GM23338 (cell line): ENCODE results near the gene ZNF254. TPM values are rescaled to one million over a fixed set of nuclear protein-coding genes. Genes with fewer than 3 reads are reported as not detected.
A peak's percentile ranks its signal among the peaks of the same experiment; 100 is the strongest.

Experiments
- ATAC-seq: fragments of 200-7000 bp; cut with Tn5 transposase; 3 replicates; pipeline ENCODE4 v1.9.1; 2020
- DNase-seq: peaks from one replicate; pipeline ENCODE4 v3.0.0-alpha.2; 2015; ENCODE audit warnings: low spot score
- H2AFZ ChIP-seq: fragments of 200-600 bp; sonication (generic); 2 replicates; pipeline ENCODE4 v1.8.0; 2016; ENCODE audit warnings: antibody characterized with exemption, mild to moderate bottlenecking, moderate library complexity
- H3F3A ChIP-seq: fragments of 200-600 bp; sonication (generic); replicated peaks from 2 replicates; pipeline ENCODE4 v1.8.0; 2017; ENCODE audit warnings: antibody characterized with exemption, mixed run types, low read depth
- H3K27ac ChIP-seq: fragments of 200-600 bp; sonication (generic); 2 replicates; pipeline ENCODE4 v1.6.1; 2016; ENCODE audit warnings: low read depth
- H3K27me3 ChIP-seq: fragments of 200-600 bp; sonication (generic); 2 replicates; pipeline ENCODE4 v1.8.0; 2016; ENCODE audit warnings: mild to moderate bottlenecking, mixed run types, moderate library complexity; ENCODE audit not compliant: insufficient read depth
- H3K36me3 ChIP-seq: fragments of 200-600 bp; sonication (generic); 2 replicates; pipeline ENCODE4 v1.8.0; 2016; ENCODE audit warnings: mild to moderate bottlenecking; ENCODE audit not compliant: insufficient read depth
- H3K4me1 ChIP-seq: fragments of 200-600 bp; sonication (generic); 2 replicates; pipeline ENCODE4 v1.8.0; 2016; ENCODE audit warnings: mild to moderate bottlenecking, moderate library complexity; ENCODE audit not compliant: insufficient read depth
- H3K4me2 ChIP-seq: fragments of 200-600 bp; sonication (generic); 2 replicates; pipeline ENCODE4 v1.7.1; 2017; ENCODE audit warnings: mixed run types
- H3K4me3 ChIP-seq: fragments of 200-600 bp; sonication (generic); 2 replicates; pipeline ENCODE4 v1.6.1; 2016; ENCODE audit warnings: mixed run types
- H3K79me2 ChIP-seq: fragments of 200-600 bp; sonication (generic); replicated peaks from 2 replicates; pipeline ENCODE4 v1.8.0; 2017; ENCODE audit warnings: mild to moderate bottlenecking; ENCODE audit not compliant: insufficient read depth
- H3K9me2 ChIP-seq: fragments of 200-600 bp; sonication (generic); 2 replicates; pipeline ENCODE4 v1.8.0; 2017; ENCODE audit not compliant: insufficient read depth
- H4K20me1 ChIP-seq: fragments of 200-600 bp; sonication (generic); replicated peaks from 2 replicates; pipeline ENCODE4 v1.8.0; 2017; ENCODE audit warnings: mild to moderate bottlenecking; ENCODE audit not compliant: insufficient read depth
- H3K27ac Mint-ChIP-seq: 2 replicates; pipeline ENCODE4 v1.8.0; 2020; ENCODE audit warnings: inconsistent platforms, mild to moderate bottlenecking, moderate library complexity, mixed read lengths
- H3K27me3 Mint-ChIP-seq: 3 replicates; pipeline ENCODE4 v1.8.0; 2022; ENCODE audit warnings: low read depth, mild to moderate bottlenecking, moderate library complexity, mixed read lengths, inconsistent platforms; ENCODE audit not compliant: insufficient read depth, poor library complexity
- H3K36me3 Mint-ChIP-seq: 3 replicates; pipeline ENCODE4 v1.8.0; 2021; ENCODE audit warnings: low read depth, mild to moderate bottlenecking, inconsistent platforms, moderate library complexity, mixed read lengths
- H3K4me1 Mint-ChIP-seq: 3 replicates; pipeline ENCODE4 v1.8.0; 2020; ENCODE audit warnings: mild to moderate bottlenecking, inconsistent platforms, mixed read lengths
- H3K4me3 Mint-ChIP-seq: 3 replicates; pipeline ENCODE4 v1.8.0; 2021; ENCODE audit warnings: moderate library complexity, mild to moderate bottlenecking, inconsistent platforms, mixed read lengths
- H3K9me3 Mint-ChIP-seq: 3 replicates; pipeline ENCODE4 v1.8.0; 2020; ENCODE audit warnings: moderate library complexity, mild to moderate bottlenecking, inconsistent platforms, mixed read lengths
- CREB1 ChIP-seq: fragments of 250-450 bp; sonication (Bioruptor Pico); IDR thresholded peaks from 2 replicates; pipeline ENCODE4 v1.5.0; 2020; ENCODE audit warnings: low read depth, mild to moderate bottlenecking, moderate library complexity
- CTCF ChIP-seq, 2 experiments: fragments of 200-600 bp in 1 of 2; sonication (generic) in 1 of 2; conservative IDR thresholded peaks; 2 replicates each; pipeline versions ENCODE4 v1.5.1 to v1.6.1; 2016 to 2017; ENCODE audit warnings: antibody characterized with exemption in 2 of 2, low read depth in 2 of 2, mild to moderate bottlenecking in 2 of 2, moderate library complexity in 1 of 2
- EZH2 ChIP-seq: fragments of 200-600 bp; sonication (generic); IDR thresholded peaks from one replicate; pipeline ENCODE4 v1.8.0; 2017; ENCODE audit warnings: antibody characterized with exemption, mild to moderate bottlenecking, low read depth; ENCODE audit not compliant: unreplicated experiment
- EZH2phosphoT487 ChIP-seq: fragments of 200-600 bp; sonication (generic); IDR thresholded peaks from one replicate; pipeline ENCODE4 v1.8.1; 2018; ENCODE audit warnings: antibody characterized with exemption; ENCODE audit not compliant: unreplicated experiment
- NANOG ChIP-seq: IDR thresholded peaks from 2 replicates; pipeline ENCODE4 v1.6.1; 2016; ENCODE audit warnings: antibody characterized with exemption, borderline replicate concordance
- POLR2AphosphoS5 ChIP-seq: IDR thresholded peaks from 2 replicates; pipeline ENCODE4 v1.6.1; 2016; ENCODE audit warnings: antibody characterized with exemption, low read depth
- STAT1 ChIP-seq: IDR thresholded peaks from one replicate; pipeline ENCODE4 v1.6.1; 2016; ENCODE audit warnings: antibody characterized with exemption; ENCODE audit not compliant: unreplicated experiment
- ZNF114 ChIP-seq: fragments of 250-450 bp; sonication (Bioruptor Pico); IDR thresholded peaks from 2 replicates; pipeline ENCODE4 v1.5.0; 2020; ENCODE audit warnings: mild to moderate bottlenecking, moderate library complexity
- ZNF331 ChIP-seq: fragments of 250-450 bp; sonication (Bioruptor Pico); IDR thresholded peaks from 2 replicates; pipeline ENCODE4 v1.5.0; 2020; ENCODE audit warnings: low read depth, mild to moderate bottlenecking, moderate library complexity
- polyA plus RNA-seq: library from polyadenylated mRNA; unstranded; fragments of >200 nt; fragmentation: Nextera tagmentation; extraction: Ambion mirVana; gene quantifications from 2 replicates; pipeline ENCODE4 v1.2.1, GENCODE V29; 2016
- total RNA-seq: library from RNA; depleted of rRNA; stranded (reverse); fragments of >200 nt; shearing (Covaris generic); gene quantifications from 2 replicates; pipeline ENCODE4 v1.2.3, GENCODE V29; 2014
- TF ChIP-seq, protein P1 (sequence below): IDR thresholded peaks from one replicate; pipeline ENCODE4 v1.6.1; 2018; ENCODE audit warnings: antibody characterized with exemption; ENCODE audit not compliant: unreplicated experiment

The ZNF254 gene
- total and polyA plus RNA-seq, 2 experiments from 2014 or later, result 13.1 to 45.6 TPM

- DNase-seq (no peak), ATAC-seq (no peak)
- Mint-ChIP-seq H3K4me1 (no peaks in the 10 kb centered on the region; the same call in 2 of the 3 replicates), H3K9me3 (no peaks in the 10 kb centered on the region; the same call in 2 of the 3 replicates), H3K36me3 (peaks cover 63% of the 10 kb centered on the region), H3K27me3 (no peaks in the 10 kb centered on the region), H3K27ac (no peak overlapping the region), H3K4me3 (no peak overlapping the region)
- TF ChIP-seq, protein P1, sequence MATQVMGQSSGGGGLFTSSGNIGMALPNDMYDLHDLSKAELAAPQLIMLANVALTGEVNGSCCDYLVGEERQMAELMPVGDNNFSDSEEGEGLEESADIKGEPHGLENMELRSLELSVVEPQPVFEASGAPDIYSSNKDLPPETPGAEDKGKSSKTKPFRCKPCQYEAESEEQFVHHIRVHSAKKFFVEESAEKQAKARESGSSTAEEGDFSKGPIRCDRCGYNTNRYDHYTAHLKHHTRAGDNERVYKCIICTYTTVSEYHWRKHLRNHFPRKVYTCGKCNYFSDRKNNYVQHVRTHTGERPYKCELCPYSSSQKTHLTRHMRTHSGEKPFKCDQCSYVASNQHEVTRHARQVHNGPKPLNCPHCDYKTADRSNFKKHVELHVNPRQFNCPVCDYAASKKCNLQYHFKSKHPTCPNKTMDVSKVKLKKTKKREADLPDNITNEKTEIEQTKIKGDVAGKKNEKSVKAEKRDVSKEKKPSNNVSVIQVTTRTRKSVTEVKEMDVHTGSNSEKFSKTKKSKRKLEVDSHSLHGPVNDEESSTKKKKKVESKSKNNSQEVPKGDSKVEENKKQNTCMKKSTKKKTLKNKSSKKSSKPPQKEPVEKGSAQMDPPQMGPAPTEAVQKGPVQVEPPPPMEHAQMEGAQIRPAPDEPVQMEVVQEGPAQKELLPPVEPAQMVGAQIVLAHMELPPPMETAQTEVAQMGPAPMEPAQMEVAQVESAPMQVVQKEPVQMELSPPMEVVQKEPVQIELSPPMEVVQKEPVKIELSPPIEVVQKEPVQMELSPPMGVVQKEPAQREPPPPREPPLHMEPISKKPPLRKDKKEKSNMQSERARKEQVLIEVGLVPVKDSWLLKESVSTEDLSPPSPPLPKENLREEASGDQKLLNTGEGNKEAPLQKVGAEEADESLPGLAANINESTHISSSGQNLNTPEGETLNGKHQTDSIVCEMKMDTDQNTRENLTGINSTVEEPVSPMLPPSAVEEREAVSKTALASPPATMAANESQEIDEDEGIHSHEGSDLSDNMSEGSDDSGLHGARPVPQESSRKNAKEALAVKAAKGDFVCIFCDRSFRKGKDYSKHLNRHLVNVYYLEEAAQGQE, result no peak
- TF ChIP-seq CREB1 (CRISPR knock-in tag), result no peak
- TF ChIP-seq ZNF331, result no peak
- TF ChIP-seq ZNF114 (CRISPR knock-in tag), result no peak
- no peak for TF ChIP-seq NANOG
- Histone ChIP-seq H3K79me2 (no peaks in the 10 kb centered on the region; the same call in 1 of the 2 replicates), H3K4me1 (no peaks in the 10 kb centered on the region), H2AFZ (no peak overlapping the region), H3K27ac (no peak overlapping the region), H3F3A (no peaks in the 10 kb centered on the region), H3K4me2 (no peak overlapping the region), H3K36me3 (peaks cover 12% of the 10 kb centered on the region), H4K20me1 (no peaks in the 10 kb centered on the region; the same call in 1 of the 2 replicates), H3K4me3 (no peak overlapping the region), H3K27me3 (no peaks in the 10 kb centered on the region), H3K9me2 (peaks cover 4% of the 10 kb centered on the region; the same call in 1 of the 2 replicates)
These were observed 21.0 kb upstream of the ZNF254 start for GRCh38 chr19:24065865-24066604.

DNA sequence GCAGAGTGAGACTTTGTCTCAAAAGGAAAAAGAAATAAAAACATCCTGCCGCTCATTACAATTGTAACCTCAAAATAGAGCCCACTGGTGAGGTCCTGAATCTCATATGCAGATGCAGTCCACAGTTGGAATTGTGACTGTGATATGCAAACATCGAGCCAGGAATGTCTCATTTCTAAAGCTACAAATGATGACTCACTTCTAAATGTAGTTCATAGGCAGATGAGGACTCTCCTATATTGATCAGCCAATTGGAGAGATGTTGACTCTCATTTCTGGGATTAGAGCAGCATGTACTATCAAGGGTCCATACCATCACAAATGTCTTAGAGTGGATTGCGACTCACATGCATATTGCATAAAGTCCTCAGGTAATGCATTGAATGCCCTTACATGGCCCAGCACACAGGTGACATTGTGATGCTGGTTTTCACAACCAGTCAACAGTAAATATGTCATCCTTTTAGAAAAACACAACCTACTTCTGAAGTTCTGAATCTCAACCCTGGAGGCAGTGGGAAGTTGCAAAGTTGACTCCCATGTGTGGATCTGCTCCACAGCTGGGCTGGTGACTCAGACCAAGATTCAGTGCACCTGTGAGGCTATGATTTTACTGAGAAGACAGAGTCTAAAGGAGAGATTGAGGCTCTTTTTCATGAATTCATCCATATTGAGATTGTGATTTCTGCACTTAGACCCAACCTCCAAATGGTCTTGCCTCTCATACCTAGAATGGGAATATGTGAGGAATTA, 16.9 kb upstream of the ZNF254 start:
- peaks cover 1% of the 10 kb centered on the region for H3K27me3 Mint-ChIP-seq
- Histone ChIP-seq H3K27me3 (no peaks in the 10 kb centered on the region), H3K36me3 (peaks cover 18% of the 10 kb centered on the region), H4K20me1 (no peaks in the 10 kb centered on the region; the same call in 1 of the 2 replicates), H3K79me2 (no peaks in the 10 kb centered on the region), H3F3A (no peaks in the 10 kb centered on the region), H3K4me1 (peaks cover 8% of the 10 kb centered on the region), H2AFZ (no peak overlapping the region), H3K4me3 (no peak overlapping the region), H3K4me2 (no peak overlapping the region), H3K9me2 (peaks cover 7% of the 10 kb centered on the region), H3K27ac (no peak overlapping the region)
- no peak for DNase-seq
- no peak for ATAC-seq
- peak overlapping the region; percentile 41; the same call in 1 of the 2 replicates for H3K27ac Mint-ChIP-seq
- peaks cover 78% of the 10 kb centered on the region for H3K36me3 Mint-ChIP-seq
- H3K9me3 Mint-ChIP-seq, result peaks cover 12% of the 10 kb centered on the region
- TF ChIP-seq ZNF331 (no peak), STAT1 (no peak), EZH2 (no peak), CTCF (conservative IDR thresholded peaks at IDR 0.05; ENCODE audit: low read depth in 2 of 2) (no peak), POLR2AphosphoS5 (no peak), EZH2phosphoT487 (no peak), CREB1 (CRISPR knock-in tag) (no peak)
- TF ChIP-seq, protein P1, result no peak
- peaks cover 15% of the 10 kb centered on the region for H3K4me1 Mint-ChIP-seq
- H3K4me3 Mint-ChIP-seq, result no peak overlapping the region
